ENCODE measurements around the gene HTT. TPM values are rescaled to one million over a fixed set of nuclear protein-coding genes. Genes with fewer than 3 reads are reported as not detected.

Gene HTT
- total RNA-seq, 1 experiment from 2014 or later: 37.4 TPM

- ChIA-PET RAD21 (ENCODE audit: low non-redundant PET in 1 of 2, low total read pairs in 2 of 2, uncharacterized antibody in 2 of 2, unreplicated experiment in 2 of 2) (no interaction called here), CTCF (no interaction called here), POLR2A (no interaction called here)
- TF ChIP-seq FOSL1 (IDR thresholded peaks at IDR 0.05; ENCODE audit: low read depth) (no peak), ZBTB33 (IDR thresholded peaks at IDR 0.05; ENCODE audit: extremely low read depth, insufficient replicate concordance, low read length) (no peak), EZH2phosphoT487 (IDR thresholded peaks at IDR 0.05; ENCODE audit: borderline replicate concordance) (no peak)
- Histone ChIP-seq H4K20me1 (ENCODE audit: insufficient read depth) (no peaks in the 10 kb centered on the region), H3K9ac (ENCODE audit: low read length) (no peak overlapping the region), H3K9me3 (ENCODE audit: control insufficient read depth in 1 of 2, insufficient read depth in 1 of 2, low read depth in 1 of 2, low read length in 2 of 2) (no peaks in the 10 kb centered on the region), H3K4me1 (ENCODE audit: control insufficient read depth in 1 of 2, insufficient read depth in 2 of 2, low read length in 2 of 2) (no peaks in the 10 kb centered on the region), H3K27me3 (ENCODE audit: insufficient read depth, low read length) (no peaks in the 10 kb centered on the region), H3K27ac (ENCODE audit: low read depth, low read length) (no peak overlapping the region), H3K9me2 (ENCODE audit: insufficient read depth) (no peaks in the 10 kb centered on the region), H3K79me2 (ENCODE audit: insufficient read depth, low read length) (no peaks in the 10 kb centered on the region), H3K4me2 (ENCODE audit: low read length) (no peak overlapping the region), H3K4me3 (replicated peaks in 1 of 2; ENCODE audit: low read depth in 1 of 2, low read length in 2 of 2) (no peak overlapping the region), H3K36me3 (ENCODE audit: control insufficient read depth in 1 of 2, insufficient read depth in 2 of 2, low read length in 2 of 2) (no peaks in the 10 kb centered on the region), H2AFZ (ENCODE audit: low read depth, low read length, poor library complexity, severe bottlenecking) (no peak overlapping the region)
- intact Hi-C loops (cut with micrococcal nuclease): no loop called here
- no TSS peak for BruUV-seq (replicated peaks)
- no peak for DNase-seq (ENCODE audit: low read depth, low spot score)
- ATAC-seq: peak; percentile 26; the same call in 1 of the 2 replicates
Observed at GRCh38 chr4:3244747-3245146, 170.3 kb downstream of the HTT start.

GRCh38 chr4:3245676-3246075 is 171.2 kb downstream of the HTT start:
- no peaks in the 10 kb centered on the region for H3K79me2 ChIP-seq (ENCODE audit: insufficient read depth, low read length)
- BruUV-seq (replicated peaks): no TSS peak
- H3K9me3 ChIP-seq (ENCODE audit: control insufficient read depth in 1 of 2, insufficient read depth in 1 of 2, low read depth in 1 of 2, low read length in 2 of 2): no peaks in the 10 kb centered on the region
- no peaks in the 10 kb centered on the region for H4K20me1 ChIP-seq (ENCODE audit: insufficient read depth)
- no peak overlapping the region for H3K27ac ChIP-seq (ENCODE audit: low read depth, low read length)
- no peaks in the 10 kb centered on the region for H3K9me2 ChIP-seq (ENCODE audit: insufficient read depth)
- H3K4me2 ChIP-seq (ENCODE audit: low read length): no peak overlapping the region
- H2AFZ ChIP-seq (ENCODE audit: low read depth, low read length, poor library complexity, severe bottlenecking): no peak overlapping the region
- DNase-seq (ENCODE audit: low read depth, low spot score): no peak
- TF ChIP-seq FOSL1 (IDR thresholded peaks at IDR 0.05; ENCODE audit: low read depth) (no peak), RAD21 (IDR thresholded peaks at IDR 0.05; ENCODE audit: low read depth) (no peak), CTCF (IDR thresholded peaks at IDR 0.05 in 2 of 3, conservative IDR thresholded peaks at IDR 0.05 in 1 of 3; ENCODE audit: borderline replicate concordance in 1 of 3, insufficient read depth in 1 of 3, low read depth in 2 of 3, low read length in 2 of 3) (no peak), ELF1 (IDR thresholded peaks at IDR 0.05; ENCODE audit: borderline replicate concordance, low read depth) (no peak), CEBPB (IDR thresholded peaks at IDR 0.05; ENCODE audit: low read depth) (no peak), SIN3A (IDR thresholded peaks at IDR 0.05; ENCODE audit: low read depth) (no peak), SRF (IDR thresholded peaks at IDR 0.05; ENCODE audit: low read depth) (no peak), POLR2A (IDR thresholded peaks at IDR 0.05; ENCODE audit: borderline replicate concordance, extremely low read depth, insufficient read depth, insufficient read length) (no peak), CBX3 (IDR thresholded peaks at IDR 0.05; ENCODE audit: low read depth) (no peak), JUND (IDR thresholded peaks at IDR 0.05) (no peak), EGR1 (IDR thresholded peaks at IDR 0.05; ENCODE audit: low read depth) (no peak), ZNF274 (IDR thresholded peaks at IDR 0.05; ENCODE audit: low read depth, low read length) (no peak), EZH2phosphoT487 (IDR thresholded peaks at IDR 0.05; ENCODE audit: borderline replicate concordance) (no peak), ZBTB33 (IDR thresholded peaks at IDR 0.05; ENCODE audit: extremely low read depth, insufficient replicate concordance, low read length) (no peak), POLR2AphosphoS5 (IDR thresholded peaks at IDR 0.05; ENCODE audit: low read depth, low read length) (no peak)
- intact Hi-C loops (cut with micrococcal nuclease): no loop called here
- no peaks in the 10 kb centered on the region for H3K36me3 ChIP-seq (ENCODE audit: control insufficient read depth in 1 of 2, insufficient read depth in 2 of 2, low read length in 2 of 2)
- ChIA-PET POLR2A (no interaction called here), RAD21 (ENCODE audit: low non-redundant PET in 1 of 2, low total read pairs in 2 of 2, uncharacterized antibody in 2 of 2, unreplicated experiment in 2 of 2) (no interaction called here), CTCF (no interaction called here)
- no peaks in the 10 kb centered on the region for H3K4me1 ChIP-seq (ENCODE audit: control insufficient read depth in 1 of 2, insufficient read depth in 2 of 2, low read length in 2 of 2)
- H3K27me3 ChIP-seq (ENCODE audit: insufficient read depth, low read length): no peaks in the 10 kb centered on the region
- H3K4me3 ChIP-seq (replicated peaks in 1 of 2; ENCODE audit: low read depth in 1 of 2, low read length in 2 of 2): no peak overlapping the region
- no peak overlapping the region for H3K9ac ChIP-seq (ENCODE audit: low read length)
- ATAC-seq: no peak
